Tibial nerve (tissue), 4 donors: ENCODE results near the gene SVIL.

Experiments used
- CTCF ChIP-seq, 5 experiments: fragments of 200-600 bp in 3 of 5; fragments of 450-650 bp in 2 of 5; sonication (generic) in 3 of 5; IDR thresholded peaks; one replicate each; pipeline ENCODE4 v1.5.1; 2016 to 2019; ENCODE audit warnings: antibody characterized with exemption in 5 of 5, mild to moderate bottlenecking in 3 of 5, moderate library complexity in 2 of 5
- EP300 ChIP-seq, 2 donors: sonication (generic); formaldehyde crosslinking; IDR thresholded peaks; one replicate each; pipeline ENCODE4 v1.6.1; 2017; ENCODE audit warnings: antibody characterized with exemption in 2 of 2, mild to moderate bottlenecking in 1 of 2
- POLR2A ChIP-seq, 2 donors: fragments of 450-650 bp; IDR thresholded peaks; one replicate each; pipeline ENCODE4 v1.6.1; 2017; ENCODE audit warnings: antibody characterized with exemption in 2 of 2, mild to moderate bottlenecking in 2 of 2, moderate library complexity in 2 of 2

GRCh38 chr10:29532256-29532878 lies 102.4 kb downstream of the SVIL start:
- TF ChIP-seq POLR2A (IDR thresholded peaks at IDR 0.05) (no peak), CTCF (IDR thresholded peaks at IDR 0.05) (no peak), EP300 (IDR thresholded peaks at IDR 0.05) (no peak)
